Stimulated activated CD4-positive, alpha-beta T cell treated with anti-CD3 and anti-CD28 coated beads, Interleukin-4, amount 100 ng/mL, for 48 hours (primary cell): ENCODE measurements around the gene TCEA2.
"Not testable (repeated sequence)": the region's sequence is repeated elsewhere in the genome, so short reads cannot be mapped to it uniquely, and the experiment has no call there.

Experiments
- DNase-seq, 2 donors: peaks; one replicate each; pipeline ENCODE4 v3.0.0-alpha.2; 2020; ENCODE audit warnings: low read depth in 2 of 2

The TCEA2 gene

DNA sequence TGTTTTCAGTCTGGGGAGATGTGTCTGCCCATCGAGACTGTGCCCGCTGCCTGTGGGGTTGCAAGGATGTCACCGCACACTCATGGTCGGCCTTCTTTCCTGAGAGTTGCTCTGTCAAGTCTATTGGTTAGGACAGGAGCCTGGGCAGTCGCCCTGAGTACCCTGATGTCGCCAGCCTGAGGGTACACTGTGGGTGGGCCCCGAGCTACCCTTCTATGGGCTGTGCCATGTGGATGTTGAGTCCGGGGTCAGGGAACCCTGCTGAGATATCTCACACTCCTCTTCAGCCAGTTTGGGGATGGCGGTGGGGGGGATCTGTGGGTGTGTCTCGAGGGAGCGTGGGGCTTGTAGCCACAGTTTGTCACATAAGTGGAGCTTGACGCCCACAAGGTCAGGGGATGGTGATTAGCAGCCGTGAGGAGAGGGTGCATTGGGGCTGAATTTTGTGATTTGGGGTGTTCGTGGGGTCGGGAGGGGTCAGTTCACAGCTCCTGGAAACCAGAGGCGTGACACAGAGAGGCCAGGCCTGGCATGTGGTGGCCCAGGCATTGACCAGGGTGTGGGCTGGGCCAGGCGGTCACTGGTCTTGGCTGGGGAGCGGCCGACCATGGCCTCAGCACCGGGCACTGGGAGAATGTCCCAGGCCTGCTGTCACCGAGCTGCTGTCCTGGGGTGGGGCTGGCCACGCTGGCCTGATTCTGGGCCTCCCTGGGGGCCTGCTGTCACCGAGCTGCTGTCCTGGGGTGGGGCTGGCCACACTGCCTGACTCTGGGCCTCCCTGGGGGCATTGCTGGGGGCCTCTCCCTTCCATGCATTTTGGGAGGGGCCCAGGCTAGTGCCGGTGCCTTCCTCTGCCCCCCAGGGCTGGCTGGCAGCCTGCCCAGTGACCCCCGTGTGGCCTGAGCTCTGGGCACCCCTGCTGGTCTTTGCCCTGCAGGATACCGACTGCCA is 46.0 kb downstream of the TCEA2 start:
- DNase-seq: no peak

DNA sequence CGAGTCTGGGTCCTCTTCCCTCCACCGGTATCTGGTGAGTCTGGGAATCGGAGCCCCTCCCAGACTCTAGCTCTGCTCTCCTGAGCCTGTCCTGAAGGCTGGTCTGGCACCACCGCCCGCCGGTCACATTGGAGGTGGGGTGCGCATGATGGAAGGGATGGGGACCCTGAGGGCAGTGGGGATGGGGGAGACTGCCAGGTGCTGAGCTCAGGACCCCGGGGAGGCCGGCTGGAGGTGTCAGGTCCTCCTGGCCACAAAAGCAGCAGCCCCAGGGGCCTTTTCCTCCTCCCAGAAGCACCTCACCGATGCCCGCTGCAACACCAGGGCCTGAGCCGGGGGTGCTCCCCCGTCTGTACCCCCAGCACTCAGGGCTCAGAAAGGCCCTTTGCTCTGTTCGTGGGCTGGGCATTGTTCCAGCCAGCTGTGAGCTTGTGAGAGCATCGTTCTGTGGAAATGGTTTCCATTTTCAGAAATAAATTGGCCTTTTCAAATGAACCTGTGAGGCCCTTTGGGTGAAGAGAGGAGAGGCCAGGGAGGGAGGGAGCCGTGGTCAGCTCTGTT is 46.9 kb downstream of the TCEA2 start:
- DNase-seq: no peak

DNA sequence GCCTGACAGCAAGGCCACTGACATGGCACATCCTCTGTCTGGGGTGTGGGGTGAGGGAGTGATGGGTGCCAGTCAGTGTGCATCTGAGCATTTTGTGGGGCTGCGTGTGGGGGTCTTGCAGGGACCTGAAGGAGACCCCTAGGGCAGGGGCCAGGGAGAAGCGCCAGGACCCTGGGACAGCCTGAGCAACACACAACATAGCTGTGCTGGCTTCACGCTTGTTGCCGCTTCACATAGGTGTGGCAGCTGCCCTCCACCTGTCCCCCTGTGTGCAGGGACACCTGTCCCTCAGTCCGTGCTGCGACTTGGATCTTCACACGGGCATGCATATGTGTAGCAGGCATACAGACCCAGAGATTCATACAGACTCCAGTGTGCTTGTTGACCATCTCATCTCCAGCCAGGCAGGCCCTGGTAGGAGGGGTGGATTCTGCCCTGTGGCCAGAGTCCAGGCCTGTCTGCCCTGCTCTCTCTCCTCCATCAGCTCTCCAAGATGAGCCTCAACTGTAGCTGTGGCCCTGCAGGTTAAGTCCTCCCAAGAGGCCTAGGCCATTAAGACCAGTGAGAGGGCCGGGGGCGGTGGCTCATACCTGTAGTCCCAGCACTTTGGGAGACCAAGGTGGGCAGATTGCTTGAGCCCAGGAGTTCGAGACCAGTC is 47.5 kb downstream of the TCEA2 start:
- no peak for DNase-seq

DNA sequence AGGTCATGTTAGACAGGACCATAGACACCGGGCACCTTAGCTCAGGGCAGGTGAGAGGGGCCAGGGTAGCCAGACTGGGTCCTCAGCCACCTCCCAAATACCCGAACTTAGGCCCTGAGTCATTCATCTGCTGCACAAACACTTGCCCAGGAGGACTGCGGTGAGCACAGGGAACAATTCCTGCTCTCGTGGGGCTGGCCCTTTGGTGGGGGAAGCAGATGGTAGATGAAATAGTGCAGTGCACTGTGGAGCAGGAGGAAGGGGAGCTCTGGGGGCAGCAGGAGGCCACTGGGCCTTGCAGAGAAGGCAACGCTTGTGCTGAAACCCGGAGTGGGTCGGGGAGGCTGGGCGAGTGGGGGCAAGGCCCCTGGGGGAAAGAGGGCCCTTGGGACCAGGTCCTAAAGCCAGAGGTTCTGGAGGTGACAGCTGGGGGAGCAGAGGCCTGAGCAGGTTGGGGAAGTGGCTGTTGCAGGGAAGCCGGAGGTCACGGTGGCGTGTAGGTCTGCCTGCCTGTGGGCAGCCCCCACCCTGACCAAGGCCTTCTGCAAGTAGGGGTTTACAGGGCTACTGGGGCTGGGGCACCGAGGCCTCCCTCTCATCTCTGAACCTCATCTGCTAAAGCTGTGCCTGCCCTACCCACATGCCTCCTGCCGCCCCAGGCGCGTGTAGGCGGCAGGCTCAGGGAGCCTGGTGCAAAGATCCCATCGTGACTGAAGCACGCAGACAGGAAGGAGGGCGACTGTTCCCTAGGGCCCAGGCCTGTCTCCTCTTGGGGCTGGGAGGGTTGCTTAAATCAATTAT is 49.0 kb downstream of the TCEA2 start:
- DNase-seq: no peak

DNA sequence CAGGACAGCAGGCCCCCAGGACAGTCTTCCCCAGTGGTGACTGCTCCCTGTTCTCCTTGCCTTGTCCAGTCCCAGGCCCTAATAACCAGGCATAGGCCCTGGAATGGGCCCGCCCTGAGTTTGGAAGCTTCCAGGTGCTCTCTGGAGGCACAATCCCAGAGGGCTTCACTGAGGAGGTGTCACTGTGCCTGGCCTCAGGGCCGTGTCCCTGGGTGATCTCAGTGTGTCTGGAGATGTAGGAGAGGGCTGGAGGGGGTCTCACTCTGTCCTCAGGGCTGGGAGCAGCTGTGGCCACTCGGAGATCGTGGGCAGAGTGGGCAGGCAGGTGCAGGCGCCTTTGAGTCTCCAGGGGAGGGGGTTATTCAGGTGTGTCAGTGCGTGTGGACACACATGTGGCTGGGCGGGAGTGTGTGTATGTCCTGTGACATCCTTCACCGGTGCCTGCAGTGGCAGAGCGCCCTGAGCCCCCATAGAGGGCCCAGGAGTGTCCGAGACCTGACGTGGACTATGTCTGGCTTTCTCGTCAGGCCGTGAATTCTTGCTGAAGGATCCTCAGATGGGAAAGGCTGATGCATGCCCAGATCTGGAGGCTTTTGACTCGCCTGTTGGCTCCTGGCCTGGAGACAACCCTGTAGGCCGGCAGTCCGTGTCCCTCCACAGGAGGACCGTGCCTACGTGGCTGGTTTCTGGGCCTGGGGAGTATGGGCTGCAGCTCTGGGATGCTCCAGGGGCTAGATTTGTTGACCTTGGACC is 49.9 kb downstream of the TCEA2 start:
- no peak for DNase-seq

DNA sequence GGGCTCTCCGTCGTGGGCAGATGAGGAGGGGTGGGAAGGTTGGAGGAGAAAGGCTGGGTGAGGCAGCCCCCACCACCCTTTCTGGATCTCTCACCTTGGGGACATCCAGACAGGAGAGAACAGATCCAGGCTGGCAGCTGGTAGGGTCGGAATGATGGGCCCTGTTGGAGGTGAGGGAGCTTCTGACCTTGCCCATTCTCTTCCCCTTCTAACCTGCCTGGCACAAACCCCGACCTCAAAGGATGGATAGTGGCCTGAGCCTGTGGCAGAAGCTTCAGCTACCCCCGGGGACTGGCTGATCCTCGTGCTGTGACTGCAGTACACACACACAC is 50.4 kb downstream of the TCEA2 start:
- DNase-seq: no peak

DNA sequence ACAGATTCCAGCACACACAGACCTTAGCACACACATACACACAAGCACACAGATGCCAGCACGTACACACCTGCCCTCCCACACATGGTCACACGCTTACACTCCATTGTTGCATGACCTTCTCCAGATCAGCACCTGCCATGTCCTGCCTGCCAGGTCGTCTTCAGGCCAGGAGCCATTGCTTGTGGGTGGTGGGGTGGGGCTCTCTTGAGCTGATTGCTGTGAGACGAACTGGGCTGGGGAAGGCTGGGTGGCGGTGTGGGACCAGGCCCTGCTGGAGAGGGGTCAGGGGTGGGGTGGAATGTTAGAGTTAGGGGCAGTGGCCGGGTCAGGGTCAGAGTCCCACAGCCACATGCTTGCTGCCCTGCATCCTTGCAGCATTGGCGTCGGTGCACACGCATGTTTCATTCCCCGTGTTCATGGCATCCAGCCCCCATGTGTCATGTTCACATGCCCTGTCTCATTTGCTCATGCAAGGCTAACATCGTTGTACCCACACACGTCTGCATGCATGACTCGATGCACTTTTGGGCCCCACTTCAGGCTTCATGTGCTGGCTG is 50.9 kb downstream of the TCEA2 start:
- no peak for DNase-seq

DNA sequence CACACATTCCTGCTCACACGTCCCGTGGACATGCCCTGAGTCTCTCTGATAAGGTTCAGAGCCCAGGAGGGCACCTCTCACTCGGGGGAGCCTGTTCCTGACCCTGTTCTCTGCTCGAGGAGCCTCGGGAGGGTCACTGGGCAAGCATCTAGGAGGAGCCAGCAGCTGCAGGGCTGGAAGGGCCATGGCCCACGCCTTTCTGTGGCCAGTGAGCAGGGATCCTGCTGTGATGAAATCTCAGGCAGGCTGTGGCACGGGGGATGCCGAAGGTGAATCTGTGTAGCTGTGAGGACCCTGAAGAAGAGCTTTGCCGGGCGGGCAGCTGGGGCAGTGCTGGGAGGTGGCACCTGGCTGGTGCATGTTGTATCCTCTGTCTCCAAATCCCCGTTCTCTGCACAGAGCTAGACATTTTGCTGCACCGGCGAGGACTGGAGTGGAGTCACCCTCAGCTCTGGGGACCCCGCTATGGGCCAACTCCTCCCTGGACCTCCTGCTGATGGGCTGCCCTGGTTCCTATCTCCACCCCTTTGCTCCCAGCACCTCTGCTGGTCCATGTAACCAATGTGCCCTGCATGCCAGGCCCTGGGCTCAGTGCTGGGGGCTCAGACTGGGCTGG is 51.5 kb downstream of the TCEA2 start:
- DNase-seq: no peak

DNA sequence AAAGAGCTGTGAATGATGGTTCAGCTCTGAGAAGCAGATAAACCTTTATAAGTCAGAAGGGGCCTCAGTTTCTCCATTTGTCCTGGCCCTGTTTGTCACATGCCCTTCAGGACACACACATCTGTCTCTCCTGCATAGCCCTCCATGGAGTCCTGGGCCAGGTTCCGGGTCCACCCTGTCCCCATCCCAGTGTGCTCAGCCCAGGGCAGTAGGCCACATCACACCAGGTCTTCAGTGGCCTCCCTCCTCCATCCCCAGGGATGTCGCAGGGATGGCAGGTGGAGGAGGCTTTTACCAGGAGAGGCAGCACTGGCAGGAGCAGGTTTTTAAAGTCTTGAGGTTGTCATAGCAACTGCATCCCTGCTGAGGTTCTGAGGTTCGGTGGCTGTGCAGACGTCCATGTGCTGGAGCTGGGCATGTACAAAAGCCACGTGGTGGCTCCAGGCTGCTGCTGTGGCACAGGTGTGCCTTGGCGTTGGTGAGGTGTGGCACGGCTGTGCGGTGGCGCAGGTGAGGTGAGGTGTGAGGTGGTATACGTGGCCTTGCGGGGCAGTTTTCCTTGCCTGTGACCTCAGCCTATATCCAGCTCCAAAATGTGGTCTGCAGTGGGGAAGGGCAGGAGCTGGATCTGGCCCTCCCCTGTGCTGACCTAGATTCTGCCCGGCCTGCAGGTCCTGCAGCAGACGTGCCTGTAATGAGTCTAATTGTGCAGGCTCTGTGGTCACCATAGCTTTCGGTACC is 52.3 kb downstream of the TCEA2 start:
- DNase-seq: no peak

DNA sequence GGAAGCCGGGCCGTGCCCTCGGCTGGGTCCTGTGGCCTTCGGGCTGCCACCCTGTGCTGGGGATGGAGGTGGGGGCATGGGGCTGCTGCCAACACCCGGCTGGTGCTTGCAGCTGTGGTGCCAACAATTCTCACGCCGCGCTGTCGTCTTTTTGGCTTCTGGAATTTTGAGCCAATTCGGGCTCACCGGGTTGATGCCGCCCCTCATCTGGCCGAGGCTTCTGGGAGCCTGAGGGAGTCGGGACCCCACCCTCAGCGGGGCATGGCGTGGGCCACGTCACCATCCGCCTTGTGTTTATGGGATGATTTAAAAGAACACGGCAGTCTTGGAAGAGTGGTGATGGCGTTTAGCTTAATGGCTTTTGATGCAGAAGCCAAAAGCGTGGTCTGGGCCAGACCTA is 53.0 kb downstream of the TCEA2 start:
- DNase-seq: no peak

DNA sequence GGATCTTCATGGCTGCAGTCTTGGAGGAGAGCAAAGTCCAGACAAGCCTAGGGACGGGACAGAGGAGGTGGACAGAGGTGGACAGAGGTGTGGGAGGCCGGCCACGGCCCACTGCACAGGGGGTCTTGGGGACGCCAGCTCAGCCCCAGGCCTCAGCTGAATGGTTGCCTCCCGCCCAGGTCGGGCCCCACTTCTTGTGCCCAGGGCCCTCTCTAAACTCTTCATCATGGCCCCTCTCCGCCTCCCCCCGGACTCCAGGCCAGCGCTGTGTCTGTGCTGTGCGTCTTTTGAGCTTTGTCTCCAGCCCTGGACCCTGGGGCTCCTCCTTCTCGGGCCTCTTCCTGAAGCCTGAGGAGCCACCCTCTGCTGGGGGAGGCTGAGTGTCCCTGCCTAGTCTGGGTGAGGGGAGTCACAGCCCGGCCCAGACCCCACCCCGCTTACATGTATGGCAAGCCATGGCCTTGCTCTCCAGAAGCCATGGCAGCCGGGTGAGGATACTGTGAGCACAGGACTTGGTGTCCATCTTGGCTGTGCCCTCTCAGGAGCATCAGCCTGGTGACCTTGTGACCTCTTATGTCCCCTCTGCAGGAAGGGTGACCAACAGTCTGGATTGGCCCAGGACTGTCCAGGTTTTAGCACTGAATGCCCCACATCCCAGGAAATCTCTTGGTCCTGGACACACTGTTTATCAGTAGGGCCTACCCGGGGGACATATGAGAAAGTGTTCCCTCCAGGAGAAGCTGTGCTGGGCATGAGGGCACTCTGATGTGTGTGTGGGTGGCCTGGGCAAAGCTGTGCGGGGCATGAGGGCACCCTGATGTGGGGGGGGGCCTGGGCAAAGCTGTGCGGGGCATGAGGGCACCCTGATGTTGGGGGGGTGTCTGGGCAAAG is 53.8 kb downstream of the TCEA2 start:
- DNase-seq: no peak

DNA sequence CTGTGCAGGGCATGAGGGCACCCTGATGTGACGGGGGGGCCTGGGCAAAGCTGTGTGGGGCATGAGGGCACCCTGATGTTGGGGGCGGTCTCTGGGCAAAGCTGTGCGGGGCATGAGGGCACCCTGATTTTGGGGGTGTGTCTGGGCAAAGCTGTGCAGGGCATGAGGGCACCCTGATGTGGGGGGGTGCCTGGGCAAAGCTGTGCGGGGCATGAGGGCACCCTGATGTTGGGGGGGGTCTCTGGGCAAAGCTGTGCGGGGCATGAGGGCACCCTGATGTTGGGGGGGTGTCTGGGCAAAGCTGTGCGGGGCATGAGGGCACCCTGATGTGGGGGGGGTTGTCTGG is 54.4 kb downstream of the TCEA2 start:
- DNase-seq: not testable (repeated sequence)

DNA sequence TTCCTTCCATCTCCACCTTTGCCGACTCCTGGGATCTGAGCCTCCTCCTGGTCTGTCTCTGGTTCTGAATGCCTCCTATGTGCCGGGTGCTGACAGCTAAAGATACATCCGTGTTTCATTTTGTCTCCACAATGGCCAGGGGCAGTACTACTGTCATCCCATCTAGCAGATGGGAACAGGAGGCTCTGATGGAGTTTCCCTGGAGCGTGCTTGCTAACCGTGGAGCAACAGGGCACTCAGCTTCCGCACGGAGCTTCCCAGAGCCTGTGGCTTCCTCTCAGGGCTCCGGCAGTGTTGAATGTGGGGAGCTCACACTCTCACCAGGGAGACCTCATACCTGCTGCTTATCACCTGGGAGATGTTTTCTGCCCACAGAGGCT is 56.3 kb downstream of the TCEA2 start:
- DNase-seq: no peak

DNA sequence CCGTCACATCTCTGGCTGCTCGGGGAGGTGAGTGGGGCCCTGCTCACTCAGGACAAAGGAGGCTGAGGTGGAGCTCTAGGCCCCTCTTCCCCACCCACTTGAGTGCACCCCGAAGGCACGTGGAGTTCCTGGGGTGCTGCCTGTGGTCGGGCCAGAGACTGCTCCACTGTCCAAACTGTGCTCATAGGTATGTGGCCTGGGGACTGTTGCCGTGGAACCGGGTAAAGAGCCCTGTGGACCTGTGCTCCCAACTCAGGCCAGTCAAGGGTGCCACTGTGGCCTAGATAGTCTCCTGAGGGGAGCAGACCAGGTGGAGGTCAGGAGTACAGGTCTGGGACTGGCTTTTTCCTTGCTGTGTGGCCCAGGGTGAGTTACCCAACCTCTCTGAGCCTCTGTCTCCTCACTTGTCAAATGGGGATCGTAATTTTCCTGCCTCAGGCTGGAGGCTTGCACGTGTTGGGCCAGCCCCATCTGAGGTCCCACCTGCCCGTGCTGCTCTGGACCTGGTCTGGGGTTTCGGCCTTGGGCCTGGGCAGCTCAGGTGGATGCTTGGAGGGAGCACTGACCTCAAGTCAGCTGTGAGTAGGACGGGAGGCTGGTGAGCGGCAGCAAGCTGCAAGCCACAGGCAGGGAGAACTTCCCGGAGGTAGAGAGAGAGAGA is 56.8 kb downstream of the TCEA2 start:
- DNase-seq: no peak

DNA sequence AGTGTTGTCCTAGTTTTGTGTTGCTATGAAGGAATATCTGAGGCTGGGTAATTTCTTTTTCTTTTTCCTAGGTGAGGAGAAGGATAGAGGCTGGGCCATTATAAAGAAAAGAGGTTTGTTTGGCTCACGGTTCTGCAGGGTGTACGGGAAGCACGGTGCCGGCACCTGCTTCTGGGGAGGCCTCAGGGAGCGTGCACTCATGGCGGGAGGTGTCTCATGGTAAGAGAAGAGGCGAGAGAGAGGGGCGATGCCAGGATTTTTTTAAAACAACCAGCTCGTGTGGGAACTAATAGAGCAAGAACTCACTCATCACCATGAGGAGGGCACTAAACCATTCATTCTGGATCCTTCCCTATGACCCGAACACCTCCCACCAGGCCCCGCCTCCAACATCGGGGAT is 58.6 kb downstream of the TCEA2 start:
- no peak for DNase-seq
